B cell (primary cell): ENCODE data around the gene PCDHGB4. TPM values are rescaled to one million over a fixed set of nuclear protein-coding genes. Genes with fewer than 3 reads are reported as not detected.

Source experiments
- ATAC-seq: fragments of 200-7000 bp; cut with Tn5 transposase; one replicate; pipeline ENCODE4 v1.10.0; 2021; ENCODE audit warnings: low read depth, mild to moderate bottlenecking, moderate number of reproducible peaks, moderate library complexity
- CTCF ChIA-PET: fragments of 350-600 bp; sonication (Branson Sonifier 250); formaldehyde crosslinking; loops from one replicate; lab custom pipeline; 2021; ENCODE audit warnings: antibody characterized with exemption, inconsistent platforms; lab: Charles Lee
- POLR2A ChIA-PET: fragments of 350-600 bp; sonication (Branson Sonifier 250); formaldehyde crosslinking; loops from one replicate; lab custom pipeline; 2021; ENCODE audit warnings: antibody characterized with exemption; lab: Charles Lee
- DNase-seq: peaks from one replicate; pipeline ENCODE4 v3.0.0; 2013
- H2AFZ ChIP-seq: 2 replicates; pipeline ENCODE4 v1.6.1; 2012; ENCODE audit warnings: mild to moderate bottlenecking, low read depth, low read length; ENCODE audit not compliant: insufficient read depth, poor library complexity, severe bottlenecking
- H3K27ac ChIP-seq, 2 donors: 1 replicate in 1 of 2; 2 replicates in 1 of 2; pipeline ENCODE4 v1.5.1; 2012 to 2013; ENCODE audit warnings: low read length in 2 of 2, mild to moderate bottlenecking in 2 of 2, moderate library complexity in 1 of 2
- H3K27me3 ChIP-seq, 4 experiments: fragments of 200-600 bp in 1 of 4; sonication (generic) in 1 of 4; replicated peaks in 1 of 4; 1 replicate in 2 of 4; 2 replicates in 2 of 4; pipeline versions ENCODE4 v1.6.1 to v1.7.0; 2013 to 2016; ENCODE audit warnings: low read length in 3 of 4, mild to moderate bottlenecking in 2 of 4, mixed read lengths in 1 of 4, moderate library complexity in 1 of 4; ENCODE audit not compliant: insufficient read depth in 4 of 4, control insufficient read depth in 3 of 4; ENCODE audit errors: control extremely low read depth in 1 of 4
- H3K36me3 ChIP-seq, 2 experiments: replicated peaks in 1 of 2; 1 replicate in 1 of 2; 2 replicates in 1 of 2; pipeline versions ENCODE4 v1.6.1 to v1.7.1; 2013; ENCODE audit warnings: low read length in 1 of 2; ENCODE audit not compliant: insufficient read depth in 2 of 2, control insufficient read depth in 1 of 2; ENCODE audit errors: control extremely low read depth in 1 of 2, extremely low read depth in 1 of 2
- H3K4me1 ChIP-seq, 2 donors: fragments of 200-600 bp in 1 of 2; sonication (generic) in 1 of 2; 1 replicate in 1 of 2; 2 replicates in 1 of 2; pipeline versions ENCODE4 v1.5.1 to v1.6.1; 2013 to 2017; ENCODE audit warnings: low read length in 2 of 2; ENCODE audit not compliant: control insufficient read depth in 2 of 2, insufficient read depth in 2 of 2
- H3K4me2 ChIP-seq: replicated peaks from 2 replicates; pipeline ENCODE3; 2012; ENCODE audit warnings: mild to moderate bottlenecking, low read depth, low read length; ENCODE audit not compliant: poor library complexity, severe bottlenecking
- H3K4me3 ChIP-seq, 5 experiments: fragments of 200-600 bp in 1 of 5; sonication (generic) in 1 of 5; 1 replicate in 3 of 5; 2 replicates in 2 of 5; pipeline versions ENCODE4 v1.5.1 to v1.7.0; 2011 to 2016; ENCODE audit warnings: low read length in 4 of 5, mild to moderate bottlenecking in 4 of 5, low read depth in 2 of 5, control low read depth in 1 of 5, moderate library complexity in 1 of 5; ENCODE audit not compliant: insufficient read depth in 1 of 5; ENCODE audit errors: control extremely low read depth in 1 of 5, extremely low read depth in 1 of 5
- H3K79me2 ChIP-seq: fragments of 200-600 bp; sonication (generic); one replicate; pipeline ENCODE4 v1.6.0; 2016; ENCODE audit warnings: low read length; ENCODE audit not compliant: control insufficient read depth, insufficient read depth
- H3K9ac ChIP-seq: fragments of 200-600 bp; sonication (generic); 2 replicates; pipeline ENCODE4 v1.6.1; 2017; ENCODE audit warnings: mild to moderate bottlenecking, low read length, moderate library complexity
- H3K9me3 ChIP-seq, 3 donors: one replicate each; pipeline versions ENCODE4 v1.6.1 to v1.7.1; 2013; ENCODE audit warnings: low read length in 2 of 3; ENCODE audit not compliant: control insufficient read depth in 2 of 3, insufficient read depth in 1 of 3; ENCODE audit errors: control extremely low read depth in 1 of 3
- H4K20me1 ChIP-seq: 2 replicates; pipeline ENCODE4 v1.6.0; 2012; ENCODE audit warnings: mild to moderate bottlenecking, low read length; ENCODE audit not compliant: insufficient read depth, control insufficient read depth, poor library complexity, severe bottlenecking
- H3K27ac Mint-ChIP-seq: one replicate; pipeline ENCODE4 v1.8.0; 2021; ENCODE audit warnings: mixed read lengths
- H3K27me3 Mint-ChIP-seq: one replicate; pipeline ENCODE4 v1.8.0; 2021; ENCODE audit warnings: mixed read lengths
- H3K4me1 Mint-ChIP-seq: one replicate; pipeline ENCODE4 v1.8.0; 2021; ENCODE audit warnings: mixed read lengths
- H3K4me3 Mint-ChIP-seq: one replicate; pipeline ENCODE4 v1.8.0; 2021; ENCODE audit warnings: mixed read lengths
- H3K9me3 Mint-ChIP-seq: one replicate; pipeline ENCODE4 v1.8.0; 2022; ENCODE audit warnings: mixed read lengths; ENCODE audit not compliant: insufficient read depth
- CTCF ChIP-seq: fragments of 200-600 bp; IDR thresholded peaks from one replicate; pipeline ENCODE4 v1.8.0; 2022; ENCODE audit warnings: antibody characterized with exemption, mild to moderate bottlenecking
- EZH2 ChIP-seq: IDR thresholded peaks from 2 replicates; pipeline ENCODE4 v1.6.1; 2012; ENCODE audit warnings: borderline replicate concordance, low read depth, mild to moderate bottlenecking, moderate library complexity, low read length; ENCODE audit not compliant: insufficient read depth, poor library complexity, severe bottlenecking
- WGBS: methylation state at CpG from one replicate; pipeline ENCODE4 v1.1.5; 2013; ENCODE audit warnings: missing lambda C conversion rate; ENCODE audit not compliant: insufficient coverage; 5-methylcytosine and 5-hydroxymethylcytosine counted together
- intact Hi-C: fragments of 100-400 bp; cut with micrococcal nuclease; formaldehyde crosslinking; loops from one replicate; pipeline ENCODE4 v1.10.0; 2022
- polyA plus RNA-seq: library from polyadenylated mRNA; depleted of rRNA; stranded (reverse); fragments of >200 nt; gene quantifications from 2 replicates; pipeline ENCODE4 v1.2.3, GENCODE V29; 2012
- total RNA-seq, 2 donors: library from RNA; stranded (reverse); fragments of 120-200 nt in 1 of 2; gene quantifications; 1 replicate in 1 of 2; 2 replicates in 1 of 2; pipeline versions ENCODE4 v1.2.3 to v1.2.4, GENCODE V29; 2013 to 2022

Gene PCDHGB4
- total and polyA plus RNA-seq, 2 donors (not counting 1 experiment from before 2014, with no cell fraction given), result 0.39 to 1.6 TPM

- Histone ChIP-seq H3K79me2 (no peaks in the 10 kb centered on the region), H3K4me2 (no peak overlapping the region), H3K4me3 (no peak overlapping the region), H3K9ac (no peak overlapping the region), H3K27ac (no peak overlapping the region), H2AFZ (no peak overlapping the region), H3K36me3 (no peaks in the 10 kb centered on the region), H4K20me1 (no peaks in the 10 kb centered on the region), H3K9me3 (peaks cover 6 to 56% (median 46%) of the 10 kb centered on the region in 3 donors), H3K4me1 (peaks cover 4 to 5% of the 10 kb centered on the region in 2 donors), H3K27me3 (peaks cover 0 to 63% (median 40%) of the 10 kb centered on the region in 4 experiments)
- Mint-ChIP-seq H3K27me3 (peaks cover 64% of the 10 kb centered on the region), H3K9me3 (peaks cover 6% of the 10 kb centered on the region), H3K4me3 (no peak overlapping the region), H3K4me1 (peaks cover 15% of the 10 kb centered on the region), H3K27ac (no peak overlapping the region)
- intact Hi-C loops, result loop anchor here (5.0 kb wide), 1 partner anchor 36 kb away; the partner anchor contains the start of gene PCDHGA9
- POLR2A ChIA-PET, result no interaction called here
- CTCF ChIA-PET, result no interaction called here
- 47% methylated on average over 42 of the region's 46 CpGs for WGBS
- no peak for ATAC-seq
- TF ChIP-seq EZH2 (no peak), CTCF (no peak)
- no peak for DNase-seq
Observed at GRCh38 chr5:141366016-141366896, 21.2 kb upstream of the PCDHGB4 start.
